ENCODE measurements around the gene MXD4. TPM values are rescaled to one million over a fixed set of nuclear protein-coding genes. Genes with fewer than 3 reads are reported as not detected.

The MXD4 gene
- total and polyA plus RNA-seq, 2 experiments from 2014 or later = 6.9 to 19.9 TPM

DNA sequence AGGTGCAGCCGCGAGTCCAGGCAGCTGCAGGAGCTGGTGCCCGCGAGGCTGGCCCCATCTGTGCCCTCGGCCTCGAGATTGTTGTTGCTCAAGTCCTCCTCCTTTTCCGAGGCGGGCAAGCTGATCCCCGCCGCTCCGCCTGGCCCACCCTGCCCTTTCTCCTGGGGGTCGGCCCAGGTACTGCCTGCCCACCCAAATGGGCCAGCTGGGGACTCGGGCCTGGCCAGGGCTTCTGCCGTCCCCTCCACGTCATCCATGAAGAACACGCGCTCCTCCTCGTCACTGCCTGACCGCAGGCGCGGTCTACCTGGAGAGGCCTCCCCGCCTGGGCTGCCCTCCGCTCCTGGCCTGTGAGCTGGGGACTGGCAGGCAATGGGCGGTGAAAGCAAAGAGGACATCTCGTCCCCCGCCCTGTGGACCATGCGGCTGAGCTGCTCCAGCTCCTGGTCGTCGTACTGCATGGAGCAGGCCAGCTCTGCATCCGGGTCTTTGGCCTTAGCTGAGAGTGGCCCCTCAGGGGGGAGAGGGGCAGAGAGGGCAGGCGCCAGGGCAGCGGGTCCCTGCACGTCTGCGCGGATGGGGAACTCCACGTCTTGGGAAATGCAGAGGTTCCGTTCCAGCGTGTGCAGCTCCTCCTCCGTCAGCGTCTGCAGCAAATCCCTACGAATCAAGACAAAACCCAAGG lies 43.1 kb upstream of the MXD4 start (continued):
- TF ChIP-seq, protein P1, sequence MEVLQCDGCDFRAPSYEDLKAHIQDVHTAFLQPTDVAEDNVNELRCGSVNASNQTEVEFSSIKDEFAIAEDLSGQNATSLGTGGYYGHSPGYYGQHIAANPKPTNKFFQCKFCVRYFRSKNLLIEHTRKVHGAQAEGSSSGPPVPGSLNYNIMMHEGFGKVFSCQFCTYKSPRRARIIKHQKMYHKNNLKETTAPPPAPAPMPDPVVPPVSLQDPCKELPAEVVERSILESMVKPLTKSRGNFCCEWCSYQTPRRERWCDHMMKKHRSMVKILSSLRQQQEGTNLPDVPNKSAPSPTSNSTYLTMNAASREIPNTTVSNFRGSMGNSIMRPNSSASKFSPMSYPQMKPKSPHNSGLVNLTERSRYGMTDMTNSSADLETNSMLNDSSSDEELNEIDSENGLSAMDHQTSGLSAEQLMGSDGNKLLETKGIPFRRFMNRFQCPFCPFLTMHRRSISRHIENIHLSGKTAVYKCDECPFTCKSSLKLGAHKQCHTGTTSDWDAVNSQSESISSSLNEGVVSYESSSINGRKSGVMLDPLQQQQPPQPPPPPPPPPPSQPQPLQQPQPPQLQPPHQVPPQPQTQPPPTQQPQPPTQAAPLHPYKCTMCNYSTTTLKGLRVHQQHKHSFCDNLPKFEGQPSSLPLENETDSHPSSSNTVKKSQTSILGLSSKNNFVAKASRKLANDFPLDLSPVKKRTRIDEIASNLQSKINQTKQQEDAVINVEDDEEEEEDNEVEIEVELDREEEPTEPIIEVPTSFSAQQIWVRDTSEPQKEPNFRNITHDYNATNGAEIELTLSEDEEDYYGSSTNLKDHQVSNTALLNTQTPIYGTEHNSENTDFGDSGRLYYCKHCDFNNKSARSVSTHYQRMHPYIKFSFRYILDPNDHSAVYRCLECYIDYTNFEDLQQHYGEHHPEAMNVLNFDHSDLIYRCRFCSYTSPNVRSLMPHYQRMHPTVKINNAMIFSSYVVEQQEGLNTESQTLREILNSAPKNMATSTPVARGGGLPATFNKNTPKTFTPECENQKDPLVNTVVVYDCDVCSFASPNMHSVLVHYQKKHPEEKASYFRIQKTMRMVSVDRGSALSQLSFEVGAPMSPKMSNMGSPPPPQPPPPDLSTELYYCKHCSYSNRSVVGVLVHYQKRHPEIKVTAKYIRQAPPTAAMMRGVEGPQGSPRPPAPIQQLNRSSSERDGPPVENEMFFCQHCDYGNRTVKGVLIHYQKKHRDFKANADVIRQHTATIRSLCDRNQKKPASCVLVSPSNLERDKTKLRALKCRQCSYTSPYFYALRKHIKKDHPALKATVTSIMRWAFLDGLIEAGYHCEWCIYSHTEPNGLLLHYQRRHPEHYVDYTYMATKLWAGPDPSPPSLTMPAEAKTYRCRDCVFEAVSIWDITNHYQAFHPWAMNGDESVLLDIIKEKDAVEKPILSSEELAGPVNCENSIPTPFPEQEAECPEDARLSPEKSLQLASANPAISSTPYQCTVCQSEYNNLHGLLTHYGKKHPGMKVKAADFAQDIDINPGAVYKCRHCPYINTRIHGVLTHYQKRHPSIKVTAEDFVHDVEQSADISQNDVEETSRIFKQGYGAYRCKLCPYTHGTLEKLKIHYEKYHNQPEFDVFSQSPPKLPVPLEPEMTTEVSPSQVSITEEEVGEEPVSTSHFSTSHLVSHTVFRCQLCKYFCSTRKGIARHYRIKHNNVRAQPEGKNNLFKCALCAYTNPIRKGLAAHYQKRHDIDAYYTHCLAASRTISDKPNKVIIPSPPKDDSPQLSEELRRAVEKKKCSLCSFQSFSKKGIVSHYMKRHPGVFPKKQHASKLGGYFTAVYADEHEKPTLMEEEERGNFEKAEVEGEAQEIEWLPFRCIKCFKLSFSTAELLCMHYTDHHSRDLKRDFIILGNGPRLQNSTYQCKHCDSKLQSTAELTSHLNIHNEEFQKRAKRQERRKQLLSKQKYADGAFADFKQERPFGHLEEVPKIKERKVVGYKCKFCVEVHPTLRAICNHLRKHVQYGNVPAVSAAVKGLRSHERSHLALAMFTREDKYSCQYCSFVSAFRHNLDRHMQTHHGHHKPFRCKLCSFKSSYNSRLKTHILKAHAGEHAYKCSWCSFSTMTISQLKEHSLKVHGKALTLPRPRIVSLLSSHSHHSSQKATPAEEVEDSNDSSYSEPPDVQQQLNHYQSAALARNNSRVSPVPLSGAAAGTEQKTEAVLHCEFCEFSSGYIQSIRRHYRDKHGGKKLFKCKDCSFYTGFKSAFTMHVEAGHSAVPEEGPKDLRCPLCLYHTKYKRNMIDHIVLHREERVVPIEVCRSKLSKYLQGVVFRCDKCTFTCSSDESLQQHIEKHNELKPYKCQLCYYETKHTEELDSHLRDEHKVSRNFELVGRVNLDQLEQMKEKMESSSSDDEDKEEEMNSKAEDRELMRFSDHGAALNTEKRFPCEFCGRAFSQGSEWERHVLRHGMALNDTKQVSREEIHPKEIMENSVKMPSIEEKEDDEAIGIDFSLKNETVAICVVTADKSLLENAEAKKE (CRISPR knock-in tag; IDR thresholded peaks at IDR 0.05) = no peak
- TF ChIP-seq, protein P2, sequence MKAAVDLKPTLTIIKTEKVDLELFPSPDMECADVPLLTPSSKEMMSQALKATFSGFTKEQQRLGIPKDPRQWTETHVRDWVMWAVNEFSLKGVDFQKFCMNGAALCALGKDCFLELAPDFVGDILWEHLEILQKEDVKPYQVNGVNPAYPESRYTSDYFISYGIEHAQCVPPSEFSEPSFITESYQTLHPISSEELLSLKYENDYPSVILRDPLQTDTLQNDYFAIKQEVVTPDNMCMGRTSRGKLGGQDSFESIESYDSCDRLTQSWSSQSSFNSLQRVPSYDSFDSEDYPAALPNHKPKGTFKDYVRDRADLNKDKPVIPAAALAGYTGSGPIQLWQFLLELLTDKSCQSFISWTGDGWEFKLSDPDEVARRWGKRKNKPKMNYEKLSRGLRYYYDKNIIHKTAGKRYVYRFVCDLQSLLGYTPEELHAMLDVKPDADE (IDR thresholded peaks at IDR 0.05) = no peak

DNA sequence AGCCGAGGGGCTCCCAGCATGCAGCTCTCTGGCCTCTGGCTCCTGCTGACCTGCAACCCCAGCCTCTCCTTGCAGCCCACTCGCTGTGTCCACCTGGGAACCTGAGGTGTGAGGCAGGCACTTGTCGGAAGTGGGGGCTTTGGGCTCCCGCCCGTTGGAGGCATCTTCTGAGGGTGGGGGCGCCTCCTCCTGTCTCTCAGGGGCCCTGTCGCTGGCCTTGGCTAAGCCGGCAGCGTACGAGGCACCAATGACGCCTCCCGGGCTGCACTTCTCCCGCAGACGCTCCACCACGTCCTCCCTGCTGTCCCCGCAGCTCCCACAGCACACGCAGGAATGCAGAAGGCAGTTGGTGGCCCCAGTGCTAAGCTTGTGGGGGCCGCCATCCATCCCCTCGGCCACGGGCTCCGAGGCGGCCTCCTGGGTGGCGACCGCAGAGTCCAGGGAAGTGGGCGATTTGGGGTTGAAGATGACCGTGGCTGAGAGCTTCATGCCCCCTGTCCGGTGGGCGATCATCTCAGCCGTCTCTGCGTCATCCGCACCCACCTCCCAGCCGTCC lies 42.5 kb upstream of the MXD4 start:
- H3K27ac ChIP-seq (ENCODE audit: low read depth) = no peak overlapping the region
- no peaks in the 10 kb centered on the region for H3K9me2 ChIP-seq (ENCODE audit: insufficient read depth)
- H3K4me2 ChIP-seq = no peak overlapping the region
- H3F3A ChIP-seq (replicated peaks; ENCODE audit: low read depth) = no peaks in the 10 kb centered on the region
- peaks cover 6% of the 10 kb centered on the region; the same call in 2 of the 3 replicates for H3K36me3 Mint-ChIP-seq (ENCODE audit: low read depth)
- ATAC-seq = no peak
- no peaks in the 10 kb centered on the region for H3K4me1 ChIP-seq (ENCODE audit: insufficient read depth)
- H2AFZ ChIP-seq = no peak overlapping the region
- H3K4me3 ChIP-seq = no peak overlapping the region
- no peak overlapping the region for H3K27ac Mint-ChIP-seq
- no peaks in the 10 kb centered on the region for H3K36me3 ChIP-seq (ENCODE audit: insufficient read depth)
- no peaks in the 10 kb centered on the region for H3K27me3 ChIP-seq (ENCODE audit: insufficient read depth)
- peaks cover 22% of the 10 kb centered on the region for H3K9me3 Mint-ChIP-seq
- H4K20me1 ChIP-seq (replicated peaks; ENCODE audit: insufficient read depth) = no peaks in the 10 kb centered on the region
- DNase-seq (ENCODE audit: low spot score) = no peak
- no peaks in the 10 kb centered on the region for H3K79me2 ChIP-seq (replicated peaks; ENCODE audit: insufficient read depth)
- H3K4me3 Mint-ChIP-seq = no peak overlapping the region
- peaks cover 2% of the 10 kb centered on the region; the same call in 1 of the 3 replicates for H3K4me1 Mint-ChIP-seq
- H3K27me3 Mint-ChIP-seq (ENCODE audit: insufficient read depth, low read depth, poor library complexity) = peaks cover 7% of the 10 kb centered on the region
- TF ChIP-seq EZH2phosphoT487 (IDR thresholded peaks at IDR 0.05; ENCODE audit: unreplicated experiment) = no peak
- TF ChIP-seq NANOG (IDR thresholded peaks at IDR 0.05; ENCODE audit: borderline replicate concordance) = no peak
- TF ChIP-seq, protein P1 (CRISPR knock-in tag; IDR thresholded peaks at IDR 0.05) = no peak
- TF ChIP-seq CREB1 (CRISPR knock-in tag; IDR thresholded peaks at IDR 0.05; ENCODE audit: low read depth) = no peak
- TF ChIP-seq, protein P2 (IDR thresholded peaks at IDR 0.05) = no peak
